Osteoblast (primary cell): Measurements from ENCODE around the gene B9D2. TPM values are rescaled to one million over a fixed set of nuclear protein-coding genes. Genes with fewer than 3 reads are reported as not detected.

ENCODE experiments used
- DNase-seq: peaks from one replicate; pipeline ENCODE4 v3.0.0; 2011; ENCODE audit warnings: low spot score, mixed read lengths; ENCODE audit not compliant: insufficient read length; ENCODE audit errors: missing footprints
- H2AFZ ChIP-seq: 2 replicates; pipeline ENCODE4 v1.6.0; 2011; ENCODE audit warnings: mild to moderate bottlenecking, low read length
- H3K27ac ChIP-seq: 2 replicates; pipeline ENCODE4 v1.5.1; 2011; ENCODE audit warnings: mild to moderate bottlenecking, low read depth, low read length, moderate library complexity
- H3K27me3 ChIP-seq: 2 replicates; pipeline ENCODE4 v1.6.0; 2012; ENCODE audit warnings: mild to moderate bottlenecking, control low read depth, inconsistent platforms, low read length, moderate library complexity; ENCODE audit not compliant: insufficient read depth
- H3K36me3 ChIP-seq: 2 replicates; pipeline ENCODE4 v1.5.1; 2011; ENCODE audit warnings: mild to moderate bottlenecking, low read length, control low read depth, moderate library complexity; ENCODE audit not compliant: insufficient read depth
- H3K4me1 ChIP-seq: 2 replicates; pipeline ENCODE4 v1.5.1; 2011; ENCODE audit warnings: mild to moderate bottlenecking, low read length, control low read depth, moderate library complexity; ENCODE audit not compliant: insufficient read depth
- H3K4me2 ChIP-seq: 2 replicates; pipeline ENCODE4 v1.6.0; 2011; ENCODE audit warnings: mild to moderate bottlenecking, low read length; ENCODE audit not compliant: insufficient read depth
- H3K4me3 ChIP-seq: fragments of 200-600 bp; sonication (generic); 3 replicates; pipeline ENCODE4 v1.5.1; 2012; ENCODE audit warnings: mild to moderate bottlenecking, low read length, inconsistent platforms; ENCODE audit not compliant: insufficient read depth
- H3K79me2 ChIP-seq: 2 replicates; pipeline ENCODE4 v1.6.0; 2012; ENCODE audit warnings: mild to moderate bottlenecking, low read length, control low read depth, inconsistent platforms; ENCODE audit not compliant: insufficient read depth
- H3K9me3 ChIP-seq: 2 replicates; pipeline ENCODE4 v1.5.1; 2011; ENCODE audit warnings: low read depth, low read length, control low read depth
- H4K20me1 ChIP-seq: 2 replicates; pipeline ENCODE4 v1.6.0; 2012; ENCODE audit warnings: mild to moderate bottlenecking, low read length, control low read depth; ENCODE audit not compliant: insufficient read depth
- CTCF ChIP-seq: IDR thresholded peaks from 2 replicates; pipeline ENCODE4 v1.5.1; 2011; ENCODE audit warnings: mild to moderate bottlenecking, low read depth, low read length, moderate library complexity; ENCODE audit errors: extremely low read depth
- total RNA-seq: library from RNA; depleted of rRNA; stranded (reverse); fragments of >200 nt; gene quantifications from 2 replicates; pipeline ENCODE4 v1.2.3, GENCODE V29; 2012

The B9D2 gene, protein sequence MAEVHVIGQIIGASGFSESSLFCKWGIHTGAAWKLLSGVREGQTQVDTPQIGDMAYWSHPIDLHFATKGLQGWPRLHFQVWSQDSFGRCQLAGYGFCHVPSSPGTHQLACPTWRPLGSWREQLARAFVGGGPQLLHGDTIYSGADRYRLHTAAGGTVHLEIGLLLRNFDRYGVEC
- 5.6 and 6.5 TPM in 2 replicates for total RNA-seq

DNA sequence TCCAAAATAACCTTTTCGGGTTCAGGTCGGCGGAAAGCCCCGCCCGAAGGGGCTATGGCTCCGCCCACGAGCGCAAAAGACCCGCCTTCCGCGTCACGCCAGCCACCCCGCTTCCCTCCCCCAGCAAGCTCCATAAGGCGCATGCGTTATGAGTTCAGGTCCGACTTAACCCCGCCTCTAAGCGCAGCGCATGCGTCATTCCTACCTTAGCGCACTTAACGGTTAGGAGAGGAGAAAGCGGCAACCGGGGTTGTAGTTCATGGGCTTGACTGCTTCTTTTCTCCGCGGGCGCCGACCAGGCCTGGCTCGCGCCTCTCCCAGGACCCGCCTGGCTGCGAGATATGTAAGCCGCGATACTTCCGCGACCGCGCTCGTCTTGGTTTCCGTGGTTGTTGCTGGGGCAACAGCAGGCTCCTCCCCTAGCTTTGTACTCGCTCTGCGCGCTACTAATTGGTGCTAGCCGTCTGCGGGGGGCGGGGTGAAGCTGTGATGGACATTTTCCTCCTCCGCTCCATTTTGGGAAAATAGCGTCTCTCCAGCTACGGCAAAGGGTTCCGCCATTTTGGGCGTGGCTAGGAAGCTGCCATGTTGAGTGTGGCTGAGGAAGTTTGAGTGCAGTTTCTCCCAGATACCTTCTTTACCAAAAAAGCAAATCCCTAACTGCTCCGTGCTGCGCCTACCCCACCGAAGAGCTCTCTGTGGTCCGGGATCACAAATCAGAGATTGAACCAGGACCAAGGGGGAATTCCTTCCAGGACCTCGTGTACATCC lies at the start of gene B9D2:
Gene B9D2 (minus strand): TSS at position 397 of the 771 bp plus-strand sequence. CDS start 630 bp downstream, outside the sequence.
- Histone ChIP-seq H3K4me2 (peak within 1 kb of the TSS; percentile 87), H3K4me1 (peaks cover 24% of the 10 kb centered on the region), H3K79me2 (peaks cover 37% of the 10 kb centered on the region), H3K9me3 (no peaks in the 10 kb centered on the region), H3K4me3 (peak within 1 kb of the TSS; percentile 94), H3K27me3 (no peaks in the 10 kb centered on the region), H3K36me3 (peaks cover 5% of the 10 kb centered on the region), H2AFZ (peak within 1 kb of the TSS; percentile 95), H4K20me1 (no peaks in the 10 kb centered on the region), H3K27ac (peak within 1 kb of the TSS; percentile 100)
- TF ChIP-seq CTCF = no peak
- peak; percentile 97 for DNase-seq

GRCh38 chr19:41412953-41413352 lies 49.0 kb upstream of the B9D2 start:
- TF ChIP-seq CTCF = no peak
- no peak overlapping the region for H3K27ac ChIP-seq
- peak; percentile 57 for DNase-seq
- H3K4me2 ChIP-seq = no peak overlapping the region
- H3K27me3 ChIP-seq = no peaks in the 10 kb centered on the region
- no peak overlapping the region for H2AFZ ChIP-seq
- peaks cover 10% of the 10 kb centered on the region for H3K36me3 ChIP-seq
- H3K4me3 ChIP-seq = no peak overlapping the region
- H3K4me1 ChIP-seq = peaks cover 10% of the 10 kb centered on the region
- H3K79me2 ChIP-seq = no peaks in the 10 kb centered on the region
- no peaks in the 10 kb centered on the region for H3K9me3 ChIP-seq
- H4K20me1 ChIP-seq = peaks cover 4% of the 10 kb centered on the region

DNA sequence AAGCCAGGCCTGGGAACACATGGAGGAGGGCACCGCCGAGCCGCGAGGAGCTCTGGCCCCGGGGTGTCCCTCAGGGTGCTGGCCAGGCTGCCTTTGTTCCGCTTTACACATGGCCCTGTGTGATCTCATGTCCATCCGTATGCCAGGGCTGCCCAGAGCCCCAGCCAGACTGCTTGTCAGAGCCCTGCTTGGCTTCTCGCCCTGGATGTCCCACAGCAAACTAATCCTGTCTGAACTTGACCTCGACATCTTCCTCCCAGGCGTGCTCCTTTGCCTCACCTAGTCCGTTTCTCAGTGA lies 48.0 kb upstream of the B9D2 start:
- H4K20me1 ChIP-seq = peaks cover 8% of the 10 kb centered on the region
- H3K4me1 ChIP-seq = peaks cover 10% of the 10 kb centered on the region
- H3K27me3 ChIP-seq = no peaks in the 10 kb centered on the region
- no peak overlapping the region for H3K4me3 ChIP-seq
- H3K27ac ChIP-seq = no peak overlapping the region
- no peak overlapping the region for H2AFZ ChIP-seq
- no peak for TF ChIP-seq CTCF
- peak; percentile 34 for DNase-seq
- no peaks in the 10 kb centered on the region for H3K79me2 ChIP-seq
- no peaks in the 10 kb centered on the region for H3K9me3 ChIP-seq
- H3K4me2 ChIP-seq = no peak overlapping the region
- H3K36me3 ChIP-seq = peaks cover 10% of the 10 kb centered on the region
